Gastroesophageal sphincter (tissue), 4 donors: ENCODE results near the gene CXCR3. TPM values are rescaled to one million over a fixed set of nuclear protein-coding genes. Genes with fewer than 3 reads are reported as not detected.

Experiments
- ATAC-seq: fragments of 150-250 bp; one replicate; pipeline ENCODE4 v1.9.1; 2016; ENCODE audit warnings: mild to moderate bottlenecking, moderate library complexity
- H3K27ac ChIP-seq, 4 donors: fragments of 200-600 bp; sonication (generic) in 3 of 4; 1 replicate in 3 of 4; 2 replicates in 1 of 4; pipeline ENCODE4 v1.5.1; 2016 to 2019
- H3K27me3 ChIP-seq: fragments of 200-600 bp; sonication (generic); one replicate; pipeline ENCODE4 v1.5.1; 2019
- H3K36me3 ChIP-seq, 2 donors: fragments of 200-600 bp; sonication (generic); one replicate each; pipeline ENCODE4 v1.5.1; 2019; ENCODE audit warnings: control low read depth in 1 of 2
- H3K4me1 ChIP-seq, 3 donors: fragments of 200-600 bp; sonication (generic); 1 replicate in 2 of 3; 2 replicates in 1 of 3; pipeline ENCODE4 v1.5.1; 2016 to 2019; ENCODE audit warnings: control low read depth in 2 of 3
- H3K4me3 ChIP-seq, 2 donors: fragments of 200-600 bp; sonication (generic); one replicate each; pipeline ENCODE4 v1.5.1; 2019; ENCODE audit warnings: mild to moderate bottlenecking in 1 of 2, moderate library complexity in 1 of 2
- H3K9me3 ChIP-seq, 3 donors: fragments of 200-600 bp; sonication (generic); one replicate each; pipeline ENCODE4 v1.5.1; 2017 to 2019; ENCODE audit warnings: control low read depth in 2 of 3
- CTCF ChIP-seq, 4 experiments: fragments of 200-600 bp in 2 of 4; fragments of 450-650 bp in 2 of 4; sonication (generic) in 1 of 4; IDR thresholded peaks; one replicate each; pipeline ENCODE4 v1.5.1; 2017 to 2019; ENCODE audit warnings: antibody characterized with exemption in 4 of 4, mild to moderate bottlenecking in 2 of 4, moderate library complexity in 2 of 4
- EP300 ChIP-seq: sonication (generic); formaldehyde crosslinking; IDR thresholded peaks from one replicate; pipeline ENCODE4 v1.6.1; 2017; ENCODE audit warnings: antibody characterized with exemption, mild to moderate bottlenecking
- POLR2A ChIP-seq, 2 donors: fragments of 450-650 bp; IDR thresholded peaks; one replicate each; pipeline ENCODE4 v1.6.1; 2017; ENCODE audit warnings: antibody characterized with exemption in 2 of 2, mild to moderate bottlenecking in 2 of 2, moderate library complexity in 1 of 2
- POLR2AphosphoS5 ChIP-seq: sonication (generic); formaldehyde crosslinking; IDR thresholded peaks from one replicate; pipeline ENCODE4 v1.6.1; 2017; ENCODE audit warnings: antibody characterized with exemption
- WGBS, 2 donors: methylation state at CpG; one replicate each; pipeline ENCODE4 v1.1.5; 2018; ENCODE audit warnings: low coverage in 1 of 2; 5-methylcytosine and 5-hydroxymethylcytosine counted together
- total RNA-seq, 4 donors: library from RNA; depleted of rRNA; stranded (reverse); fragments of >200 nt; gene quantifications; one replicate each; pipeline ENCODE4 v1.1.0, GENCODE V29; 2016

CXCR3 gene
- total RNA-seq, 4 donors from 2014 or later: 0.54 TPM; not detected in 3

GRCh38 chrX:71607488-71607887 is 10.8 kb downstream of the CXCR3 start:
- Histone ChIP-seq H3K36me3 (peaks cover 0 to 90% of the 10 kb centered on the region in 2 donors), H3K27me3 (no peaks in the 10 kb centered on the region), H3K9me3 (no peaks in the 10 kb centered on the region), H3K27ac (no peak overlapping the region), H3K4me3 (no peak overlapping the region), H3K4me1 (no peaks in the 10 kb centered on the region)
- no peak for ATAC-seq
- 83% methylated on average over 1 of the region's 2 CpGs; no CpG with 5 or more reads in 1 of the 2 donors for WGBS, 2 donors
- TF ChIP-seq CTCF (IDR thresholded peaks at IDR 0.05): no peak
- no peak for TF ChIP-seq POLR2A (IDR thresholded peaks at IDR 0.05)
- TF ChIP-seq POLR2AphosphoS5: no peak
- TF ChIP-seq EP300: no peak

GRCh38 chrX:71606536-71607216 is 11.6 kb downstream of the CXCR3 start:
- Histone ChIP-seq H3K4me3 (no peak overlapping the region), H3K9me3 (no peaks in the 10 kb centered on the region), H3K36me3 (peaks cover 0 to 91% of the 10 kb centered on the region in 2 donors), H3K4me1 (no peaks in the 10 kb centered on the region), H3K27ac (no peak overlapping the region), H3K27me3 (no peaks in the 10 kb centered on the region)
- TF ChIP-seq POLR2AphosphoS5: no peak
- TF ChIP-seq CTCF (IDR thresholded peaks at IDR 0.05): no peak
- TF ChIP-seq POLR2A (IDR thresholded peaks at IDR 0.05): no peak
- TF ChIP-seq EP300: no peak
- WGBS, 2 donors: 50 to 85% methylated on average over 2 to 5 of the region's 9 CpGs
- ATAC-seq: no peak

- Histone ChIP-seq H3K36me3 (peaks cover 0 to 89% of the 10 kb centered on the region in 2 donors), H3K4me1 (no peaks in the 10 kb centered on the region), H3K27ac (no peak overlapping the region), H3K9me3 (no peaks in the 10 kb centered on the region), H3K4me3 (no peak overlapping the region), H3K27me3 (no peaks in the 10 kb centered on the region)
- no peak for ATAC-seq
- 55% methylated on average over 5 of the region's 8 CpGs; no CpG with 5 or more reads in 1 of the 2 donors for WGBS, 2 donors
- TF ChIP-seq POLR2A (IDR thresholded peaks at IDR 0.05) (no peak), CTCF (IDR thresholded peaks at IDR 0.05) (no peak), EP300 (no peak), POLR2AphosphoS5 (no peak)
Observed at GRCh38 chrX:71604796-71605568, 13.3 kb downstream of the CXCR3 start.

GRCh38 chrX:71604141-71604540 is 14.2 kb downstream of the CXCR3 start:
- no peaks in the 10 kb centered on the region for H3K27me3 ChIP-seq
- ATAC-seq: no peak
- H3K9me3 ChIP-seq: no peaks in the 10 kb centered on the region
- WGBS, 2 donors: 80 to 100% methylated on average over 2 of the region's 10 CpGs
- H3K36me3 ChIP-seq: peaks cover 0 to 89% of the 10 kb centered on the region in 2 donors
- TF ChIP-seq EP300 (no peak), POLR2A (IDR thresholded peaks at IDR 0.05) (no peak), POLR2AphosphoS5 (no peak), CTCF (IDR thresholded peaks at IDR 0.05) (no peak)
- no peak overlapping the region for H3K27ac ChIP-seq
- H3K4me3 ChIP-seq: no peak overlapping the region
- no peaks in the 10 kb centered on the region for H3K4me1 ChIP-seq

- ATAC-seq: no peak
- 85% methylated on average over 12 of the region's 33 CpGs; no CpG with 5 or more reads in 1 of the 2 donors for WGBS, 2 donors
- Histone ChIP-seq H3K4me3 (no peak overlapping the region), H3K4me1 (no peaks in the 10 kb centered on the region), H3K9me3 (no peaks in the 10 kb centered on the region), H3K27me3 (no peaks in the 10 kb centered on the region), H3K36me3 (peaks cover 0 to 89% of the 10 kb centered on the region in 2 donors), H3K27ac (no peak overlapping the region)
- no peak for TF ChIP-seq POLR2AphosphoS5
- TF ChIP-seq POLR2A (IDR thresholded peaks at IDR 0.05): no peak
- TF ChIP-seq CTCF (IDR thresholded peaks at IDR 0.05): no peak
Observed at GRCh38 chrX:71603618-71604017, 14.7 kb downstream of the CXCR3 start.
